Right lobe of liver (tissue), 6 donors: ENCODE measurements around the gene IGF1R. TPM values are rescaled to one million over a fixed set of nuclear protein-coding genes. Genes with fewer than 3 reads are reported as not detected.

Experiments
- ATAC-seq, 4 donors: fragments of 200-7000 bp; cut with Tn5 transposase; one replicate each; pipeline ENCODE4 v1.9.1; 2020; ENCODE audit warnings: mild to moderate bottlenecking in 4 of 4, moderate library complexity in 4 of 4
- DNase-seq, 3 donors: peaks; one replicate each; pipeline ENCODE4 v3.0.0-alpha.2; 2020
- H3K27ac ChIP-seq, 3 donors: fragments of 200-600 bp; one replicate each; pipeline ENCODE4 v1.8.0; 2022
- H3K27me3 ChIP-seq, 2 donors: fragments of 200-600 bp; one replicate each; pipeline ENCODE4 v1.8.0; 2022
- H3K36me3 ChIP-seq, 4 donors: fragments of 200-600 bp; sonication (generic) in 1 of 4; one replicate each; pipeline versions ENCODE4 v1.5.1 to v1.8.0; 2017 to 2022; ENCODE audit warnings: control low read depth in 1 of 4
- H3K4me1 ChIP-seq, 4 donors: fragments of 200-600 bp; sonication (generic) in 1 of 4; one replicate each; pipeline versions ENCODE4 v1.5.1 to v1.8.0; 2017 to 2022; ENCODE audit warnings: control low read depth in 1 of 4
- H3K4me3 ChIP-seq, 3 donors: fragments of 200-600 bp; one replicate each; pipeline ENCODE4 v1.8.0; 2022
- H3K9me3 ChIP-seq, 4 donors: fragments of 200-600 bp; sonication (generic) in 1 of 4; one replicate each; pipeline versions ENCODE4 v1.5.1 to v1.8.0; 2017 to 2022; ENCODE audit warnings: control low read depth in 1 of 4
- CTCF ChIP-seq, 4 donors: fragments of 200-600 bp in 3 of 4; fragments of 450-650 bp in 1 of 4; IDR thresholded peaks; one replicate each; pipeline versions ENCODE4 v1.5.1 to v1.8.0; 2016 to 2022; ENCODE audit warnings: antibody characterized with exemption in 4 of 4, mild to moderate bottlenecking in 2 of 4
- POLR2A ChIP-seq: fragments of 450-650 bp; IDR thresholded peaks from one replicate; pipeline ENCODE4 v1.6.1; 2017; ENCODE audit warnings: antibody characterized with exemption, mild to moderate bottlenecking
- WGBS: methylation state at CpG from one replicate; pipeline ENCODE4 v1.1.6; 2018; ENCODE audit warnings: low coverage, low lambda C conversion rate; ENCODE audit not compliant: insufficient coverage; ENCODE audit errors: missing lambda C conversion rate; 5-methylcytosine and 5-hydroxymethylcytosine counted together
- intact Hi-C, 2 donors: fragments of 100-400 bp; cut with DNase I; formaldehyde crosslinking; loops; one replicate each; pipeline versions ENCODE4 v1.11.2 to v1.14.1; 2022
- total RNA-seq, 6 experiments: library from RNA; depleted of rRNA in 2 of 6; stranded (reverse); fragments of >200 nt in 2 of 6; fragmentation: NEBNext Ultra II Directional in 3 of 6; extraction: Animal tissue kit (Norgen Biotek cat#: 25700) in 3 of 6; gene quantifications; one replicate each; pipeline versions ENCODE4 v1.1.0 to v1.2.4, GENCODE V29; 2016 to 2023
- donor health status: DM: no; HTN: yes; CAD: no.
- donor health status: DM: no; HTN: no; CAD: no.
- donor health status: DM: no; HTN: no; CAD: no.
- donor health status: DM: no; HTN: yes; CAD: no.
- donor health status: DM: no; HTN: yes; CAD: no.

Gene IGF1R
- total RNA-seq, 6 experiments from 2014 or later = 2.5 to 5.3 (median 3.8) TPM

GRCh38 chr15:98699591-98700424 lies 51.5 kb downstream of the IGF1R start:
- no peak for TF ChIP-seq POLR2A
- TF ChIP-seq CTCF (IDR thresholded peaks at IDR 0.05) = no peak
- Histone ChIP-seq H3K9me3 (no peaks in the 10 kb centered on the region), H3K36me3 (no peaks in the 10 kb centered on the region), H3K27me3 (no peaks in the 10 kb centered on the region), H3K27ac (no peak overlapping the region), H3K4me3 (no peak overlapping the region), H3K4me1 (no peaks in the 10 kb centered on the region)
- DNase-seq (no peak), ATAC-seq (no peak)
- intact Hi-C loops = no loop called here
- 68% methylated on average over 11 of the region's 11 CpGs for WGBS

DNA sequence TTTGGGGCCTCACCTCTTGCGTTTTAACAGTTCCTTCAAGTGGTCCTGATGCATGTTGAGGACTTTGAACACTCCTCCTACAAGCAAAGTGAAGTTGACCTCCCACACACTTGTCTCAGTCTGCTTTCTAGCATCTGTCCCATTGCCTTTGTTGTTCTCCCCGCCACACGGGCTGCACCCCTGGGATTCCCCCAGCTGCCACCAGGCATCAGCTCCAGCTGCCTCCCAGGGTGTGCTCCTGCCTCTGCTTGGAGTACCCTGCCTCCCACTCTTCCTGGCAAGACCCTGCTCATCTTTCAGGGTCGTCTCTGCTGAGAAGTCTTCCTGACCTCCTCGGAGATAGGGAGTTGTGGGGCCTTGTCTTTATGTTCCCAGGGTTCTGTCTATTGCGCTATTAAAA lies 52.2 kb downstream of the IGF1R start:
- TF ChIP-seq POLR2A (no peak), CTCF (IDR thresholded peaks at IDR 0.05) (no peak)
- H3K9me3 ChIP-seq = no peaks in the 10 kb centered on the region
- WGBS = 62% methylated on average over 3 of the region's 6 CpGs
- H3K27me3 ChIP-seq = no peaks in the 10 kb centered on the region
- H3K4me1 ChIP-seq = no peaks in the 10 kb centered on the region
- intact Hi-C loops = no loop called here
- H3K27ac ChIP-seq = no peak overlapping the region
- H3K4me3 ChIP-seq = no peak overlapping the region
- H3K36me3 ChIP-seq = no peaks in the 10 kb centered on the region
- DNase-seq (no peak), ATAC-seq (no peak)

DNA sequence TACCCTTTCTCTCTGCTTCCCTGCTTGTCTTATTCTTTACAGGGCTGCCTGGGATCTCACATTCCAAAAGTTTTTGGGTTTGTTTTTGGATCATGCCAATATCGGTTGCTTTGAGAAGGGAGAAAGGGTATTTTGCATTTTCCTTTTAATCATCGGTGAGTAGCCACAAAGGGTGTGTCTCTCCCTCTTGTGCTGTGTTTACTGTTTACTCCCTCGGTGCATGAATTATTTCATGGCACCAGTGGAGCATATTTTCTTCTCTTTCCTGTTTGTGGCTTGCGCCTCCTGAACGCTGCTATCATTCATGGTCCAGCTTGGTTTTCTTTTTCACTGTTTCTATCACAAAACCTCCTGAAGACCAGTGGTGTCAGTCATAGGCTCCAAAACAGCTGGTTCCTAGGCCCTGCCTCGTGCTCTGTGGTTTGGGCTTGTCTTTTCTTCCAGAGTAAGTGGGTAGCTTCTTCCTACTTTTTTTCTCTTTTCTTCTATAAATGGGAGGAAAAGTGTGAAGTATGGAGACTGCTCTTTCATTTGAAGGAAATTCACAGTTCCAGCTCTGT lies 54.9 kb downstream of the IGF1R start:
- DNase-seq = no peak
- ATAC-seq = no peak
- Histone ChIP-seq H3K27ac (no peak overlapping the region), H3K36me3 (no peaks in the 10 kb centered on the region), H3K4me3 (no peak overlapping the region), H3K4me1 (no peaks in the 10 kb centered on the region), H3K9me3 (no peaks in the 10 kb centered on the region), H3K27me3 (no peaks in the 10 kb centered on the region)
- 36% methylated on average over 6 of the region's 6 CpGs for WGBS
- no peak for TF ChIP-seq CTCF (IDR thresholded peaks at IDR 0.05)
- TF ChIP-seq POLR2A = no peak
- intact Hi-C loops = no loop called here

DNA sequence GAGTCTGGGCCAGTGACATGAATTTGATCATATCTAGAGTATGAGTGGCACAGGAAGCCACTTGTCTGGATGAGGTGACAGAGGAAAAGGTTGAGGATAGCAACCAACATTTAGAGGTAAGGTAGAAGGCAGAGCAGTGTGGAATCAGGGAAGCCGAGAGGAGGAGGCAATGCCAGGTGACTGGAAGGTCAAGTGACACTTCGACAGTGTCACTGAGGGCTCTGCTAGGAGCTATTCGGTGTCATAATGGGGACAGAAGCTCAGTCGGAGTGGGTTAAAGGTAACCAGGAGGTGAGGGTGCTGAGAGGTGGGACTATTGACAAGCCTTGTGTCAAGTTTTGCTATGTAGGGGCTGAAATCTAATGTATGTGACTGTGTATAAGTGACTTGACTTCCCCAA lies 56.7 kb downstream of the IGF1R start:
- ATAC-seq (no peak), DNase-seq (no peak)
- H3K4me1 ChIP-seq = no peaks in the 10 kb centered on the region
- intact Hi-C loops = no loop called here
- H3K27me3 ChIP-seq = no peaks in the 10 kb centered on the region
- no peaks in the 10 kb centered on the region for H3K36me3 ChIP-seq
- TF ChIP-seq POLR2A (no peak), CTCF (IDR thresholded peaks at IDR 0.05) (no peak)
- no peaks in the 10 kb centered on the region for H3K9me3 ChIP-seq
- no peak overlapping the region for H3K4me3 ChIP-seq
- H3K27ac ChIP-seq = no peak overlapping the region
- 26% methylated on average over 3 of the region's 4 CpGs for WGBS
